Fibroblast of lung (primary cell): ENCODE measurements around the gene MITF. TPM values are rescaled to one million over a fixed set of nuclear protein-coding genes. Genes with fewer than 3 reads are reported as not detected.
A peak's percentile ranks its signal among the peaks of the same experiment; 100 is the strongest.

Source experiments
- DNase-seq, 2 donors: peaks; one replicate each; pipeline versions ENCODE4 v3.0.0 to v3.0.0-alpha.2; 2010; ENCODE audit warnings: low read depth in 2 of 2
- H2AFZ ChIP-seq: 2 replicates; pipeline ENCODE4 v1.5.1; 2012; ENCODE audit warnings: low read length, control low read depth, inconsistent platforms
- H3K27ac ChIP-seq: 2 replicates; pipeline ENCODE4 v1.5.1; 2011; ENCODE audit warnings: low read length, control low read depth; ENCODE audit not compliant: insufficient read depth
- H3K27me3 ChIP-seq: 2 replicates; pipeline ENCODE4 v1.5.1; 2011; ENCODE audit warnings: mild to moderate bottlenecking, low read length; ENCODE audit not compliant: control insufficient read depth, insufficient read depth
- H3K36me3 ChIP-seq: 2 replicates; pipeline ENCODE4 v1.5.1; 2011; ENCODE audit warnings: low read length; ENCODE audit not compliant: control insufficient read depth, insufficient read depth
- H3K4me1 ChIP-seq: 2 replicates; pipeline ENCODE4 v1.5.1; 2011; ENCODE audit warnings: low read length; ENCODE audit not compliant: control insufficient read depth, insufficient read depth; ENCODE audit errors: extremely low read depth
- H3K4me2 ChIP-seq: 2 replicates; pipeline ENCODE4 v1.5.1; 2011; ENCODE audit warnings: low read length, control low read depth; ENCODE audit not compliant: insufficient read depth; ENCODE audit errors: extremely low read depth
- H3K4me3 ChIP-seq, 4 experiments: fragments of 200-600 bp in 1 of 4; sonication (generic) in 1 of 4; replicated peaks in 1 of 4; 2 replicates each; pipeline ENCODE4 v1.5.1; 2011 to 2016; ENCODE audit warnings: low read length in 4 of 4, low read depth in 3 of 4, mild to moderate bottlenecking in 3 of 4, control low read depth in 2 of 4, inconsistent platforms in 1 of 4, mixed read lengths in 1 of 4; ENCODE audit not compliant: insufficient read depth in 1 of 4; ENCODE audit errors: control extremely low read depth in 1 of 4
- H3K79me2 ChIP-seq: 2 replicates; pipeline ENCODE4 v1.5.1; 2012; ENCODE audit warnings: mild to moderate bottlenecking, low read length, inconsistent platforms; ENCODE audit not compliant: control insufficient read depth, insufficient read depth
- H3K9ac ChIP-seq: 2 replicates; pipeline ENCODE4 v1.5.1; 2011; ENCODE audit warnings: mild to moderate bottlenecking, low read length, control low read depth; ENCODE audit not compliant: insufficient read depth
- H3K9me3 ChIP-seq: 2 replicates; pipeline ENCODE4 v1.5.1; 2012; ENCODE audit warnings: low read depth, low read length; ENCODE audit not compliant: control insufficient read depth, insufficient read depth
- H4K20me1 ChIP-seq: 2 replicates; pipeline ENCODE4 v1.5.1; 2011; ENCODE audit warnings: low read length; ENCODE audit not compliant: control insufficient read depth, insufficient read depth; ENCODE audit errors: extremely low read depth
- CTCF ChIP-seq, 2 donors: IDR thresholded peaks in 1 of 2; conservative IDR thresholded peaks in 1 of 2; 1 replicate in 1 of 2; 2 replicates in 1 of 2; pipeline ENCODE4 v1.5.1; 2011 to 2012; ENCODE audit warnings: low read length in 2 of 2, control low read depth in 1 of 2, inconsistent platforms in 1 of 2, low read depth in 1 of 2, mild to moderate bottlenecking in 1 of 2
- EZH2 ChIP-seq: IDR thresholded peaks from 2 replicates; pipeline ENCODE4 v1.5.1; 2012; ENCODE audit warnings: low read length, control low read depth, mild to moderate bottlenecking; ENCODE audit errors: missing control alignments
- polyA plus RNA-seq, 2 donors: library from polyadenylated mRNA; depleted of rRNA in 1 of 2; stranded (reverse) in 1 of 2; unstranded in 1 of 2; fragments of >200 nt; gene quantifications; 2 replicates each; pipeline ENCODE4 v1.2.1, GENCODE V29; 2011 to 2012; ENCODE audit warnings: missing spikeins in 1 of 2
- total RNA-seq: library from RNA; depleted of rRNA; stranded (reverse); fragments of >200 nt; gene quantifications from 2 replicates; pipeline ENCODE4 v1.2.1, GENCODE V29; 2014

Gene MITF
- total and polyA plus RNA-seq, 2 donors (not counting 1 experiment from before 2014, with no cell fraction given) = 31.6 to 34.3 TPM

DNA sequence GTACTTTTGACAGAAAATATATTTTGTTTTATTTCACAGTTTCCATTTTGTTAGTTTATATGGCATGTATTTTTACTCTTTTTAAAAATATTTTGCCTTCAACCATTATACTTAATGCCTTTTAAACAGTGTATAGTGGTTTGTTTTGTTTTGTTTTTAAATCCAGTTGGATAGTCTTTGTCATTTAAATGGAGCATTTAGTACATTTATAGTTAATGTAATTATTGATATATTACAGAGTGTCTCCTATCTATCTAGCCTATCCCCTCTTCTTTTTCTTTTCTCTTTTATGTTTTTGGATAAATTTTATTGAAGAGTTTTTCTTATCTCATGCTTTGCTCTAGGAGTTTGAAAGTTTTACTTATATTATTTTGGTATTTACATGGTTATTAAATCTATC is 263.9 kb downstream of the MITF start:
- H3K4me2 ChIP-seq = no peak overlapping the region
- H3K9ac ChIP-seq = no peak overlapping the region
- no peak for DNase-seq
- H3K27me3 ChIP-seq = no peaks in the 10 kb centered on the region
- no peak for TF ChIP-seq EZH2
- TF ChIP-seq CTCF (conservative IDR thresholded peaks at IDR 0.05 in 1 of 2, IDR thresholded peaks at IDR 0.05 in 1 of 2; ENCODE audit: low read depth in 1 of 2, low read length in 2 of 2) = no peak
- no peaks in the 10 kb centered on the region for H3K79me2 ChIP-seq
- H4K20me1 ChIP-seq = no peaks in the 10 kb centered on the region
- H2AFZ ChIP-seq = no peak overlapping the region
- H3K36me3 ChIP-seq = no peaks in the 10 kb centered on the region
- no peaks in the 10 kb centered on the region for H3K9me3 ChIP-seq
- no peak overlapping the region for H3K4me3 ChIP-seq
- no peak overlapping the region for H3K27ac ChIP-seq
- no peaks in the 10 kb centered on the region for H3K4me1 ChIP-seq

- no peaks in the 10 kb centered on the region for H3K9me3 ChIP-seq
- no peaks in the 10 kb centered on the region for H3K27me3 ChIP-seq
Observed at GRCh38 chr3:70006089-70006488, 266.8 kb downstream of the MITF start.

GRCh38 chr3:70010346-70010745 is 271.1 kb downstream of the MITF start:
- Histone ChIP-seq H3K4me2 (no peak overlapping the region), H3K27me3 (no peaks in the 10 kb centered on the region), H3K9me3 (no peaks in the 10 kb centered on the region), H3K4me3 (no peak overlapping the region), H3K9ac (no peak overlapping the region), H3K36me3 (no peaks in the 10 kb centered on the region), H2AFZ (no peak overlapping the region), H4K20me1 (no peaks in the 10 kb centered on the region), H3K27ac (no peak overlapping the region), H3K79me2 (no peaks in the 10 kb centered on the region), H3K4me1 (no peaks in the 10 kb centered on the region)
- TF ChIP-seq CTCF (conservative IDR thresholded peaks at IDR 0.05 in 1 of 2, IDR thresholded peaks at IDR 0.05 in 1 of 2; ENCODE audit: low read depth in 1 of 2, low read length in 2 of 2) (no peak), EZH2 (no peak)
- DNase-seq = no peak

More at GRCh38 chr3:70006089-70006488, 266.8 kb downstream of the MITF start:
- no peak overlapping the region for H3K27ac ChIP-seq
- H3K79me2 ChIP-seq = no peaks in the 10 kb centered on the region
- H3K36me3 ChIP-seq = no peaks in the 10 kb centered on the region
- DNase-seq = peak in 1 of 2 donors; percentile 47
- no peaks in the 10 kb centered on the region for H4K20me1 ChIP-seq
- H2AFZ ChIP-seq = no peak overlapping the region
- TF ChIP-seq CTCF (conservative IDR thresholded peaks at IDR 0.05 in 1 of 2, IDR thresholded peaks at IDR 0.05 in 1 of 2; ENCODE audit: low read depth in 1 of 2, low read length in 2 of 2) (no peak), EZH2 (no peak)
- H3K4me3 ChIP-seq = no peak overlapping the region
- H3K9ac ChIP-seq = no peak overlapping the region
- H3K4me1 ChIP-seq = no peaks in the 10 kb centered on the region
- H3K4me2 ChIP-seq = no peak overlapping the region
